Measurements from ENCODE around the gene SFPQ. TPM values are rescaled to one million over a fixed set of nuclear protein-coding genes. Genes with fewer than 3 reads are reported as not detected.
"Not testable (repeated sequence)": the region's sequence is repeated elsewhere in the genome, so short reads cannot be mapped to it uniquely, and the experiment has no call there.

Gene SFPQ, protein sequence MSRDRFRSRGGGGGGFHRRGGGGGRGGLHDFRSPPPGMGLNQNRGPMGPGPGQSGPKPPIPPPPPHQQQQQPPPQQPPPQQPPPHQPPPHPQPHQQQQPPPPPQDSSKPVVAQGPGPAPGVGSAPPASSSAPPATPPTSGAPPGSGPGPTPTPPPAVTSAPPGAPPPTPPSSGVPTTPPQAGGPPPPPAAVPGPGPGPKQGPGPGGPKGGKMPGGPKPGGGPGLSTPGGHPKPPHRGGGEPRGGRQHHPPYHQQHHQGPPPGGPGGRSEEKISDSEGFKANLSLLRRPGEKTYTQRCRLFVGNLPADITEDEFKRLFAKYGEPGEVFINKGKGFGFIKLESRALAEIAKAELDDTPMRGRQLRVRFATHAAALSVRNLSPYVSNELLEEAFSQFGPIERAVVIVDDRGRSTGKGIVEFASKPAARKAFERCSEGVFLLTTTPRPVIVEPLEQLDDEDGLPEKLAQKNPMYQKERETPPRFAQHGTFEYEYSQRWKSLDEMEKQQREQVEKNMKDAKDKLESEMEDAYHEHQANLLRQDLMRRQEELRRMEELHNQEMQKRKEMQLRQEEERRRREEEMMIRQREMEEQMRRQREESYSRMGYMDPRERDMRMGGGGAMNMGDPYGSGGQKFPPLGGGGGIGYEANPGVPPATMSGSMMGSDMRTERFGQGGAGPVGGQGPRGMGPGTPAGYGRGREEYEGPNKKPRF
- polyA plus RNA-seq (ENCODE audit: insufficient read length): 1,171 TPM
- long read RNA-seq, donor 1, transcript SFPQ-207 (2 exons, 440 nt): minor isoform, 15 of 463 reads
- long read RNA-seq, donor 1, transcript SFPQ-205 (3 exons, 2,835 nt): major isoform, 54 of 463 reads
- long read RNA-seq, donor 1, transcript SFPQ-201 (10 exons, 3,747 nt): minor isoform, 40 of 463 reads
- long read RNA-seq, donor 1, transcript SFPQ-203 (3 exons, 1,431 nt): minor isoform, 35 of 463 reads
- long read RNA-seq, donor 1, partial matches to known transcripts: 294 of 463 reads
- long read RNA-seq, donor 1, other reads (novel, unspliced or antisense): 15 of 463 reads
- long read RNA-seq, donor 2, transcript SFPQ-201 (10 exons, 3,747 nt): minor isoform, 39 of 716 reads
- long read RNA-seq, donor 2, transcript SFPQ-203 (3 exons, 1,431 nt): minor isoform, 34 of 716 reads
- long read RNA-seq, donor 2, transcript SFPQ-209 (2 exons, 339 nt): minor isoform, 31 of 716 reads
- long read RNA-seq, donor 2, transcript SFPQ-205 (3 exons, 2,835 nt): major isoform, 102 of 716 reads
- long read RNA-seq, donor 2, partial matches to known transcripts: 480 of 716 reads
- long read RNA-seq, donor 2, other reads (novel, unspliced or antisense): 12 of 716 reads
- long read RNA-seq, donor 3, transcript SFPQ-201 (10 exons, 3,747 nt): minor isoform, 32 of 561 reads
- long read RNA-seq, donor 3, transcript SFPQ-207 (2 exons, 440 nt): minor isoform, 29 of 561 reads
- long read RNA-seq, donor 3, transcript SFPQ-203 (3 exons, 1,431 nt): minor isoform, 45 of 561 reads
- long read RNA-seq, donor 3, transcript SFPQ-205 (3 exons, 2,835 nt): major isoform, 101 of 561 reads
- long read RNA-seq, donor 3, partial matches to known transcripts: 329 of 561 reads
- long read RNA-seq, donor 3, other reads (novel, unspliced or antisense): 0 of 561 reads
- long read RNA-seq, donor 4, transcript SFPQ-207 (2 exons, 440 nt): minor isoform, 5 of 62 reads
- long read RNA-seq, donor 4, transcript SFPQ-203 (3 exons, 1,431 nt): minor isoform, 6 of 62 reads
- long read RNA-seq, donor 4, transcript SFPQ-205 (3 exons, 2,835 nt): major isoform, 21 of 62 reads
- long read RNA-seq, donor 4, partial matches to known transcripts: 30 of 62 reads
- long read RNA-seq, donor 4, other reads (novel, unspliced or antisense): 0 of 62 reads
- long read RNA-seq, donor 5, transcript SFPQ-203 (3 exons, 1,431 nt): minor isoform, 41 of 395 reads
- long read RNA-seq, donor 5, transcript SFPQ-207 (2 exons, 440 nt): minor isoform, 16 of 395 reads
- long read RNA-seq, donor 5, transcript SFPQ-201 (10 exons, 3,747 nt): minor isoform, 59 of 395 reads
- long read RNA-seq, donor 5, transcript SFPQ-205 (3 exons, 2,835 nt): major isoform, 94 of 395 reads
- long read RNA-seq, donor 5, partial matches to known transcripts: 148 of 395 reads
- long read RNA-seq, donor 5, other reads (novel, unspliced or antisense): 27 of 395 reads
- long read RNA-seq, donor 6, transcript SFPQ-205 (3 exons, 2,835 nt): minor isoform, 28 of 329 reads
- long read RNA-seq, donor 6, transcript SFPQ-201 (10 exons, 3,747 nt): major isoform, 31 of 329 reads
- long read RNA-seq, donor 6, transcript SFPQ-209 (2 exons, 339 nt): minor isoform, 9 of 329 reads
- long read RNA-seq, donor 6, transcript SFPQ-203 (3 exons, 1,431 nt): minor isoform, 13 of 329 reads
- long read RNA-seq, donor 6, partial matches to known transcripts: 232 of 329 reads
- long read RNA-seq, donor 6, other reads (novel, unspliced or antisense): 8 of 329 reads
- long read RNA-seq, donor 7, transcript SFPQ-203 (3 exons, 1,431 nt): minor isoform, 57 of 745 reads
- long read RNA-seq, donor 7, transcript SFPQ-205 (3 exons, 2,835 nt): major isoform, 118 of 745 reads
- long read RNA-seq, donor 7, transcript SFPQ-201 (10 exons, 3,747 nt): minor isoform, 37 of 745 reads
- long read RNA-seq, donor 7, transcript SFPQ-207 (2 exons, 440 nt): minor isoform, 32 of 745 reads
- long read RNA-seq, donor 7, partial matches to known transcripts: 453 of 745 reads
- long read RNA-seq, donor 7, other reads (novel, unspliced or antisense): 24 of 745 reads
- long read RNA-seq, donor 8, transcript SFPQ-203 (3 exons, 1,431 nt): minor isoform, 19 of 235 reads
- long read RNA-seq, donor 8, transcript SFPQ-207 (2 exons, 440 nt): minor isoform, 17 of 235 reads
- long read RNA-seq, donor 8, transcript SFPQ-205 (3 exons, 2,835 nt): major isoform, 53 of 235 reads
- long read RNA-seq, donor 8, transcript SFPQ-201 (10 exons, 3,747 nt): minor isoform, 10 of 235 reads
- long read RNA-seq, donor 8, partial matches to known transcripts: 126 of 235 reads
- long read RNA-seq, donor 8, other reads (novel, unspliced or antisense): 0 of 235 reads

DNA sequence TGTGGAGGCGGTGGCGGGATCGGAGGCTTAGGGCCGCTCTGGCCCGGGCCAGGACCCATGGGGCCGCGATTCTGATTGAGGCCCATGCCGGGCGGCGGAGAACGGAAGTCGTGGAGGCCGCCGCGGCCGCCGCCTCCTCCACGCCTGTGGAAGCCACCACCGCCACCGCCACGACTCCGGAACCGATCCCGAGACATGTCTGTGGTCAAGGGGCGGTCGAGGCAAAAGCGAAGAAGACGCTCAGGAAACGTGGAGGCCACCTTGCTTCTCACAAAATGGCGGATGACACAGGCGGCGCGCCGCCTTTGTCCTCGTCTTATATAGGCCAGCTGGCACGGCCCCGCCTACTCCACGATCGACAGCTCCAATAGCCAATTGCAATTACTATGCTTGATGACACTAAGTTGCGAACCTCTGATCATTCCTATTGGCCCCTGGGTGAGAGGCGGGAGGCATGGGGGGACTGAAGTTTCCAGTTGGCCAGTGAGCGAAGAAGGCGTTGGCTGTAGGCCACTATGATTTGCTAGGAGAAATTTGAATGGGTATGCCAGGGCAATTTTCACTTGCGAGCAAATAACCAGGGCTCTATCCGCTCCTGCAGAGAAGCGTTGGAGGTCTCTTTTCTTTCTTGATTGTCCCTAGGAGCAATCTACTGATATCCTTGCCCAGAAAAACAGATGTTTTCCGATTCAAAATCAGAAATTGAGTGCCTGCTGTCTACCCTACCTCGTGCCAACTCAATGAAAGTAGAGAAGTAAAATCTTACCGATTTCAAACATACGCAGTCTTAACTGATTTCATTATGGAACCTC, at the start of gene SFPQ:
TSS of gene SFPQ (minus strand) at position 293 of the 812 bp plus-strand sequence. CDS start at position 197, 96 bp downstream.
- peak; percentile 98 for DNase-seq

DNA sequence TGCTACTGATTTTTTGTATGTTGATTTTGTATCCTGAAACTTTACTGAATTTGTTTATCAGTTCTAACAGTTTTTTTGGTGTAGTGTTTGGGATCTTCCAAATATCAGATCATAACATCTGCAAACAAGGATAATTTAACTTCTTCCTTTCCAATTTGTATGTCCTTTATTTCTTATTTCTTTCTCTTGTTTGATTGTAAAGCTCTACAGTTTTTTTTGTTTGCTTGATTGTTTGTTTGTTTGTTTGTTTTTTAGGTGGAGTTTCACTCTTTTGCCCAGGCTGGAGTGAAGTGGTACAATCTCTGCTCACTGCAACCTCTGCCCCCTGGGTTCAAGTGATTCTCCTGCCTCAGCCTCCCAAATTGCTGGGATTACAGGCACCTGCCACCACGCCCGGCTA, 43.8 kb upstream of the SFPQ start:
- DNase-seq: not testable (repeated sequence)

DNA sequence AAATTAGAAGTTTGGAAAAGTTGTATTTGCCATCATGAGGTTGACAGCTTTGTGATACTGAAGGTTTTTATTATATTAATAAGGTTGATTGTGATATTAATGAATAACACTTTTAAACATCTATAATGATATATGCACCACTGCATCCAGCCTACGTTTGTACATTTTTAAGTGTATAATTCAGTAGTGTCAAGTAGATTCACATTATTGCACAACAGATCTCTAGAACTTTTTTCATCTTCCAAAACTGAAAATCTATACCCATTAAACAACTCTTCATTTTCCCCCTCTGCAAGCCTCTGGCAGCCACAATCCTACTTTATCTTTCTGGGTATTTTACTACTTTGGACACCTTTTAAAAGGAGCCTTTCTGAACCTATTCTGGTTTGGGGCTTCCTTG, 38.3 kb upstream of the SFPQ start:
- no peak for DNase-seq

DNA sequence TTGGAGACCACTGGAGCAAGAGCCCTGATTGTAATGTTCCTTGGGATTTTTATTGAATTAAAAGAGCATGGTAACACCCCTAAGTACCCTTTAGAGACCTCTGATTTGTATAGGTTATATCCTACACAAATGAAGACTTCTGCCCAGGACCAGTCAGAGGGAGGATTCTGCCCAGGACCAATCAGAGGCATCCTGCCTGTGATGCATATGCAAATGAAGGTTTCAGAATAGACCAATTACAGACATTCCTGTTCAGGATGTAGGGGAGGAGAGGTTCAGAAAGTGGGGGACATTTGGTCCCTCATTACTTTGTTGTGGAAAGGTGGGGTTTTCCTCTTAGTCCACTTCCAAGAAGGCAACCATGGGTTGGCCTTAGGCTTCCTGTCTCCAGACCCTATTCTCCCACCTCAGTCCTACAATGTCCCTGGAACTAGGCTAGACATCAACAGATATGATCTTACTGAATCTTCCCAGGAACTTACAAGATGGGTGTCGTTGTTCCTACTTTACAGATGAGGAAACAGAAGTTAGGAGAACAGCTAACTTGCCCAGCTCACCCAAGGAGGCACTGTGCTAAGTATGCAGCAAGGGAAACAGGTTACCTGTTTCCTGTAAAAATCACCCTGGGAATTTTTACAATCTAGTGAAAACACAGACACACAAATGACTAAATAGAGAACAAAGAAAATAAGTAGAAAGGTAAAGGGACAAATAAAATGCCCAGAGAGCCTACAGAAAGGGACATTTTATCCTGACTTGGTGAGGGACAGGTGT, 36.8 kb upstream of the SFPQ start:
- no peak for DNase-seq

DNA sequence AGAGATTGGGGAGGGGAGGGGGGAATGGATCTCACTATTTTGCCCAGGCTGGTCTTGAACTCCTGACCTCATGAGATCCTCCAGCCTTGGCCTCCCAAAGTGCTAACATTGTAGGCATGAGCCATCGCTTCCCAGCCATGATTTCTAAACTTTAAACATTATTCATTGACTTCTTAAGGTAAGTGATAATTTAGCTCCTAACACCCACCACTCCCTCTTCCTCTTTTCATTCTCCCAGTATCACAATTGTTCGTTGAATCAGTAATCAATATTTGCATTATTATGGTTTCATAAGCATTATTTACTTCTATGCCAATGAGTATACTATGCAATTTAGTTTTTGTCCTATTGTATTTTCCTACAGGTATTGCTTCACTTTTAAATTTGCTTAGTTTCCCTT, 33.6 kb upstream of the SFPQ start:
- DNase-seq: no peak

DNA sequence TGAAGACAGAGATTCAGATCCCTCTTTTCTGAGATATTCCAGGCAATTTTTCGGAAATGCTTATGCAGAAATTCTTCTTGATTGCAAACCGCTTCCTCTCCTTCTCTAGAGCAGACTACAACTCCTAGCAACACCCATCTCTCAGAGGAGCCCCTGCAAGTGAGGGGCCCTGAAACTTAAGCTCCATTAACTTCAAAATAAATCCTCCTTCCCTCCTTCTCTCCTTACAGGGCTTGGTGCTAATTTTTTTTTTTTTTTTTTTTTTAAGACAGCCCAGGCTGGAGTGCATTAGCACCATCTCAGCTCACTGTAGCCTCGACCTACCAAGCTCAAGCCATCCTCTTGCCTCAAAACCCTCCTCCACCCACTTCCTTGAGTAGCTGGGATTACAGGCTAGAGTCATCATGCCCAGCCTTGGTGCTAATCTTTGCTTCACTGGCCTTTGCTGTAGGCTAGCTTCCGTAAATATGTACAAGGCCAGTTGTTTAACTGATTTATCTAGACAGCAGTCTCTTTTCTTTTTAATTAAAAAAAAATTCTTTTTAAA, 30.2 kb upstream of the SFPQ start:
- no peak for DNase-seq

DNA sequence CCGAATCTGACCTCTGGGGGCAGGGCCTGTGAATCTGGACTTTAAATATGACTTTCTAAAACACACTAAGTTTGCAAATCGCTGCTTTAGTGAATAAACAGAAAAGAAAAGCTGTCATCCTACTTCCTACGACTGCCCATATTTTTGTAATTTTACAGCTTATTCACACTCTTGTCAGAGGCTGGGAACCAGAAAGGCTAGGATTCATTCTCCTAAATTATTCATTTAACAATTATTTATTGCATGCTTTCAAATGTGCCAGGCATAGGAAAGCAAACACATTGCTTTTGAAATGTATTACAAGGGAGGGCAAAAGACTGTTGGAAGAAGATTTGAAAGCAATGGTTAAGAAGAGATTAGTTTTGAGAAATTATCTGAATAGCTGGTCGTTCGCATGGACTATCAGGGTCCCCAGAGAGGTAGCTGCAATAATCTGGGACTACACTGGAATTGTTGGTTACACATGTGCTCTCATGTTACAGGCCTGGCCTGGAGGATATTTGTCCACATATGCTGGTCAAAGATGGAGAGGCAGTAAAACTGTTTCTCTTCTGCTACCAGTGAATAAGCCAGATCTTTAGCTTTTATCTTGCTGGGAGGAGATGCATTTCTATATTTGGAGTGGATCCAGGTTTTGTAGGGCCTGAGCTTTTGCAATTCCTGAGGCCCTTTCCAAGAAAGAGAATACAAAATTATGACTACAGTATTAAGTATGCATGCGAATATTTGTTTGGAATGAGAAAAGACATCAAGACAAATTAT, 29.6 kb upstream of the SFPQ start:
- no peak for DNase-seq

DNA sequence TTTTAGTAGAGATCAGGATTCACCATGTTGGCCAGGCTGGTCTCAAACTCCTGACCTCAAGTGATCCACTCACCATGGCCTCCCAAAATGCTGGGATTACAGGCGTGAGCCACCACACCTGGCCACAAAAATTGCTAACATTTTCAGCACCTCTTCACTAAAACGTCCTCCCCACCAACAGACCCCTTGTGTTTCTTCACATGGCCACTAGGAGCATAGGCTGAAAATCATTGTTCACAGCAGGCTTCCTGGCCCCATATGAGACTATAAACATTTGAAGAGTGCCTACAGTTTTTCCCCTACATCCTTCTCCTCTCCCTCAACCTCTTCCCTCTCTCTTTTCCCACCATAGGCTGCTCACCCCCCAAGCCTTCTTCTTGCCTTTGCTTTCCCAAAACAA, 28.0 kb upstream of the SFPQ start:
- no peak for DNase-seq

DNA sequence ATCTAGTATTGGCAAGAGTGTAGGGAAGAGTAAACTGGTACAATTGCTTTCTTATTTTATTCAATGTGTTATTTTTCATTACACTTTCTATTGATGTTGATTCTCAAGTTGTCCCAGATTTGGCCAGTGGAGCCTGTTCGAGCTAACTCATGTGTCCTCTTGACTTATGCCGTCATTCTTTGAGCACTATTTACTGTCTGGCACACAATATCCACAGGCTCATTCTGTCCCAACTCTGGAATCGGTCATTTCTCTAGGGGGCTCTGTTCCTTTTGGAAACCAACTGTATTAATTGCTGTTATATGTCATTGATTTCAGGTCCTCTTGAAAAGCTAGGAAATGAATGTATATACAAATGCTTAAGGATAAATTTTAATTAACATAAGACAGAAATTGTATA, 22.4 kb upstream of the SFPQ start:
- DNase-seq: no peak

DNA sequence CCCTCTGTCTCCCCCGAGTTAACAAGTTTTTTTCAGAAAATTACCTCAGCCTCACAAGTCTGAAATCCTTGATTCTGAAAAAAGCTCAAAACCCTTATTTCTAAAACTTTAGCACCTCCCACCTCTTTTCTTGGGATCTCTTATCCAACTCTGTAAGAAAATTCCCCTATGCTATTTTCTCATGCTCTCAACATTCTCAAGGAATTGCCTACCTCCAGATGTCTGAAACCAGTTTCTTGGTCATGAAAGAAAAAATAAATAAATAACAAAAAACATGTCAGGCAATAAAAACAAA, 18.1 kb upstream of the SFPQ start:
- no peak for DNase-seq

DNA sequence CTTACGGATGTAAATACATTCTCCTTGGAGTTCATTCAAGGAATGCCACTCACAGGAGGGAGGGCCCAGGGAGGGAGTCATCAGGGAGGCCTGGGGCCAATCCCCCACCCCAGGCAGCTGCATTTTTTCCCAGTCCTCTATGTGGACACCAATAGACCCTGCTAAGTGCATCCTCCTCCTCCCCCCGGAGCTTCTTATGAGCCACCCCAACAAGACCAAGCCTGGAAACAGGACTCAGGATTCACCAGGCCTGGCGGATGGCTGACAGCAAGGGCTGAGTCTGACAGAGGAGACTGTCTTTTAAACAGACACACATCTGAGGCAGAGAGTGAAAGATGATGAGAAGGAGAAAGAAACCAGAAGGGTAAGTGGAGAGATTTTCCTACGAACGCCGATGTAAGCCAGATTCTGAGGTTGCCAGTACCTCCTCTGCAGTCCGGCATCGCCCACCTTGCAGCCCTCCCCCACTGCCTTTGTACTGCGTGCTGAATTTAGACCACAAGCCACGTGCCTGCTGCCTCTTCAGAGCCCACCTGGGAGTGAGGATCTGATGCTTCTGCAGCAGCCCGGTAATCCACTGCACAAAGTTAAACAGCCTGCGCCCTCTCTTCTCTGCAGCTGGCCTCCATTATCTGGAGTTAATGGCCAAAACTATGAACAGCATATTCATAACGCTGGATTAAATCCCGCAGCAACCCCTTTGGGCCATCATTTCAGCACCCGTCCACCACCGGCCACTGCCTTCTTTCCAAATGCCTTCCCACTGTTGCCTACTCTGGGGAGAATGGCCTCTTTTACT, 17.6 kb upstream of the SFPQ start:
- DNase-seq: no peak

DNA sequence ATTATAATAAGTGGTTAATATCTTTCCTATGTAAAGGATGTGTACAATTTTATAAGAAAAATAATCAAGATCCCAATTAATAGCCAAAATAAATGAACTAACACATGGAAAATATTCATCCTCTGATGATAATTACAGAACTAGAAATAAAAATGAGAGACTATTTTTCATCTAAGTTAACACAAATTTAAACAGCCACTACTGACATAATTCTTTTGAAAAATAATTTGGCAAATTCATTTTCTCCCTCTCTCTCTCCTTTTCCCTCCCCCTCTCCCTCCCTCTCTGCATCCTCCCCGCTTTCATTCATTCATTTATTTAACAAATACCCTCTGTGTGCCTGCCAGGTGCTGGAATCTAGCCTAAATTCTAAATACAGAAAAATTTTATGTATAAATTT, 10.3 kb upstream of the SFPQ start:
- DNase-seq: no peak

DNA sequence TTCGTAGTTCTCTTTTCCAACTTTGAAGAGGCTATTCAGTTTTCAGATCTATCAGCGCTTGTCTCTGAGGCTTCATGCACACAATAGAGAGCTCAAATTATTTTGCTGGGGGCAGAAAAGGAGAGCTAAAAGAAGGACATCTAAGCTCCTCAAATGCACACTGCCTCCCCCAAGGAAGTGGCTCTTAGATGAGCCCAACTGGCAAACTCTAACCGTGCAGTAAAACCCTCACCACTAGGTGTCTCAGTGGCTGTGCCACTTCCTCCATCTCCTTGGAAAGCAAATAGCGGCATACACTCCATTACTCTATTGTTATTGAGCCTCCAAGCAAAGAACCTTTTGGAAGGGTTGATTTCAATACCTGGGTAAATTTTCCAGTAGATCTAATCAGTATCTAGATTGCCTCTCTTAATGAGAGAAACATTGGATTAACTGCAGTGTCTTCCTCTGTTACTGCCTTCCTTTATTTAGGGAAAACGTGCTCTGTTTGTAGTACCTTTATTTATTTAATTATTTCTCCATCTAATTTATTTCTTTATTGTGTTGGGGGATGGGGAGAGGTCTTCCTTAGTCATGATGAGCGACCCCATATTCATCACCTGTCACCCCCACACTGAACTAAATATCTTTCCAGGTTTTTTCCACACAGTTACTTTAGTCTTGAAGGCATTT, 9.2 kb upstream of the SFPQ start:
- peak; percentile 87 for DNase-seq

DNA sequence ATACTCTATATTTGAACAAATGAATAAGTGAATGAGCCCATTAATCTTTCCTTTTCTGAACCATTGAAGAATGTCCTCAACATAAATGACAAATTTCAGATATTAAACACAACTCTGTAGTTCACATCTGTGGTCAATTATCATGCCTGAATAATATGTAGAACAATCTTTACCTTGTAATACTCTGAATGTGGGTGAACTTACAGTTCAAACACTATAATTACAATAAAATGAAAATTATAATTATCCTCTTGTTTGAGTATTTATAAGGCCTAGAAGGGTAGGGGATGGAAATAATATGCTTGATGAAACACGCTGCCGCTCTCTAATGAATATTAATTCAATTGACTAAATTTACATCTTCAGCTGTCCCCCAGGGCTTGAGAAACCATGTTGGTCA, 8.7 kb upstream of the SFPQ start:
- DNase-seq: no peak
